GM21717 (cell line): ENCODE results near the gene CCL17.
A peak's percentile ranks its signal among the peaks of the same experiment; 100 is the strongest.
"Not testable (repeated sequence)": the region's sequence is repeated elsewhere in the genome, so short reads cannot be mapped to it uniquely, and the experiment has no call there.

Experiments
- ATAC-seq: cut with Tn5 transposase; IDR thresholded peaks from one replicate; pipeline ENCODE4 v1.9.1; 2021; ENCODE audit warnings: mild to moderate bottlenecking, moderate library complexity; ENCODE audit not compliant: unreplicated experiment

The CCL17 gene

DNA sequence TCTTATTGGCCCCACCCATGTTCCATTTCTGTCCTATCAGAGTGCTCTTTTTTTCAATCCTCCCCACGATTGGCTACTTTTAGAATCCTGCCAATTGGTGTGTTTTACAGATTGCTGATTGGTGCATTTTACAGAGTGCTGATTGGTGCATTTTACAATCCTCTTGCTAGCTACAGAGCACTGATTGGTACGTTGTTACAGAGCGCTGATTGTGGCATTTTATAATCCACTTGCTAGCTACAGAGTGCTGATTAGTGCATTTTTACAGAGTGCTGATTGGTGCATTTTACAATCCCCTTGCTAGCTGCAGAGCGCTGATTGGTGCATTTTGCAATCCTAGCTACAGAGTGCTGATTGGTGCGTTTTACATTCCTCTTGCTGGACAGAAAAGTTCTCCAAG, 9.5 kb upstream of the CCL17 start:
- no peak for ATAC-seq

- ATAC-seq, result no peak
These were observed 7.8 kb upstream of the CCL17 start for GRCh38 chr16:57396786-57397185.

- not testable (repeated sequence) for ATAC-seq
These were observed 7.1 kb upstream of the CCL17 start for GRCh38 chr16:57397493-57397892.

DNA sequence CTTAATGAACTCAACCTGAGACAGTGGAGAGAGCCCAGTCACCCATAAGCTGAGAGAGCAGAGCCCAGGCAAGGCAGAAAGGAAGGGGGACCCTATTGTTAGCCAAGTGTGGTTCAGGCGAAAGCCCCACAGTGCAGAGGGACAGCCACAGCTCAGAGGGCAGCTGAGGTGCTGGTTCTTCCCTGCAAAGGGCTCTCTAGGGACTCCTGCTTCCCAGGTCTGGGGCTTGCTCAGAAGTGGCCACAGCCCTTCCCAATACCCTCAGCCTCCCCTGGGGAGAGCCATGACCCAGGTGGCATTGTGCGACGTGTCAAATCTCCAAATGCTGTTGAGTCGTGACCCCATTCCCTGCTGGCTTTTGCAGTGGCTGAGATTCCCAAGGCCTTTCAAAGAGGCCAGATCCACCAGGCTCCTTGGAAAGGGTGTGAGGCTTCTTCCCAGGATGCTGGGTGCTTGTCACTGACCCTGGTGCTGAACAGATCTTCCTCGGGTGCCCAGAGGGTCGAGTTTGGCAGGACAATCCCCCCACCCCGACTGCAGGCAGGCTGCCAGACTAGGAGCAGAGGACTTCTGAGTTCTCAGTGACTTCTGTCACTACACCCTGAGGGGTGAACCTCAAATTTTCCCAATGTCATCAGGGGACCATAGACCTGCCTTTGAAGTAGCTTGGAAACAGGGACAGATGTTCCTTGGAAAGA, 2.5 kb upstream of the CCL17 start:
- no peak for ATAC-seq

DNA sequence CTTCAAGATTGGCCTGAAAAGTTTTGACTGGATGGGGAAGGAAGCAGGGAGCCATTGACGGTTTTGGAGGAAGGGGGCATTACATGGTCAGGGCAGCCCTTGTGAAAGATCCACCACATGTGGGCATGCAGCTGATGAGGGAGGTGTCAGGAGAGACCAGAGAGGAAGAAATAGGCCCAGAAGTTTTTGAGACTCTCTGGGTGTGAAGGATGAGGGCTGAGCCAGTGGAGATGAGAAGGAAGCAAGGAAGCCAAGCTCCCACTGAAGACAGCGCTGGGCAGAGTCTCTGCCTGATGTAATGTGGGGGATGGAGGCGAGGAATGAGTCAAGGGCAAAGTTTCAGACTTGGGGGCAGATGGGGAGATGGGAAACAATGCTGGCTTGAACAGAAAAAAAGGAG, 530 bp downstream of the CCL17 start:
- no peak for ATAC-seq

DNA sequence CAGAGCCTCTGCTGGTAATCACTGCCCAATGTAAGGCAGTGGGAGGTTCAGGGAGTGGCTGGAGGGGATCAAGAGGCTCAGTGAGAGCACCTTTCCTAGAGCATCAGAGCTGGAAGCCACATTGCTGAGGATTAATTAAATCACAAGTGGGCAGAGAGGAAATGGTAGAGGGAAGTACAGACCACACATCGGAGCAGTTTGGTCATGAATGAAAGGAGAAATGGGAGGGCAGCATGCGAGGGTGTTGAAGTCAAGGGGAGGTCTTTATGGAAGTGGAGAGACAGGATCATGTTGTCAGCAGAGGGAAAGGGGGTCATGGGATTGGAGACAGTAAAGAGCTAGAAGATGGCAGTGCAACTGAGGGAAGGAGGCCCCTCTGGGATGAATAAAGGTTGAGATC, 2.3 kb downstream of the CCL17 start:
- ATAC-seq, result no peak

DNA sequence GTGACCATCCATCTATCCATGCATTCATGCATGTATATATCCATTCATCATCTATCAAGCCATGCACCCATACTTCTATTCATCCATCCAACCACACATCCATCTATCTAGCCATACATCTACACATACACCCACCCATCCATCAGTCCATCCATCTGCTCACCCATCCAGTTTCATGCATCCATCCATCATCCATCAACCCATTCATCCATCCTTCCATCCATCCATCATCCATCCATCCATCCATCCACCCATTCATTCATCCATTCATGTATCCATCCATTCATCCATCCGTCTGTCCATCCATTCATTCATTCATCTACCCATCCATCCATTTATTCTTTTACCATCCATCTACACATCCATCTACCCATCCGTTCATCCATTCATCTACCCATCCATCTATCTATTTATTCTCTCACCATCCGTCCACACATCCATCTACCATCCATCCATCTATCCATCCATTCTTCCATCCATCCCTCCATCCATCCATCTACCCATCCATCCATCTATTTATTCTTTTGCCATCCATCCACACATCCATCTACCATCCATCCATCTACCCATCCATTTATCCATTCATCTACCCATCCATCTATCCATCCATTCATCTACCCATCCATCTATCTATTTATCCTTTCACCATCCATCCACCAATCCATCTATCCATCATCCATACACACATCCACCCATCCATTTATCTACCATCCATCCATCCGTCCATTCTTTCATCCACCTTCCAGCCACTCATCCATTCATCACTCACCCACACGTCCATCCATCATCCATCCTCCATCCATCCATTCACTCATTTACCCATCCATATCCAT, 3.2 kb downstream of the CCL17 start:
- ATAC-seq, result no peak

- no peak for ATAC-seq
These were observed 4.5 kb downstream of the CCL17 start for GRCh38 chr16:57409065-57409464.

- no peak for ATAC-seq
These were observed 5.5 kb downstream of the CCL17 start for GRCh38 chr16:57409870-57410587.

GRCh38 chr16:57411362-57411976, 6.9 kb downstream of the CCL17 start:
- ATAC-seq, result no peak

- no peak for ATAC-seq
These were observed 8.0 kb downstream of the CCL17 start for GRCh38 chr16:57412584-57412983.

DNA sequence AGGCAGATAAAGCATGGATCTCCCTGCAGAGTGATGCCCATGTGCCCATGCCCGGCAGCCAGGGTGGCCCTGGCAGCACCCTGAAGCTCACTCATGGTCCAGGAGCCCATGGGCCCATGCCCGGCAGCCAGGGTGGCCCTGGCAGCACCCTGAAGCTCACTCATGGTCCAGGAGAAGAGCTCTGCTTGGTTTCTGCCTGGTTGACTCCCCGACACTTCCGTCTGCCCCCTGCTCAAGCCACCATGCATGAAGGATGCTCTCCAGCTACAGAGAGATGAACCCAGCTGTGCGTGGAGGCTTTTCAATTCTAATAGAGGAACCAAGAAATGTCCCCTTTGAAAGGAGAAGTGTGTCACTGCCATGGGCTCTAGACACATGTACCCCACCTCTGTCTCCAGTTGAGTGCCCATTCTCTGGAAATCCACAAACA, 8.7 kb downstream of the CCL17 start:
- ATAC-seq, result peak; percentile 71

DNA sequence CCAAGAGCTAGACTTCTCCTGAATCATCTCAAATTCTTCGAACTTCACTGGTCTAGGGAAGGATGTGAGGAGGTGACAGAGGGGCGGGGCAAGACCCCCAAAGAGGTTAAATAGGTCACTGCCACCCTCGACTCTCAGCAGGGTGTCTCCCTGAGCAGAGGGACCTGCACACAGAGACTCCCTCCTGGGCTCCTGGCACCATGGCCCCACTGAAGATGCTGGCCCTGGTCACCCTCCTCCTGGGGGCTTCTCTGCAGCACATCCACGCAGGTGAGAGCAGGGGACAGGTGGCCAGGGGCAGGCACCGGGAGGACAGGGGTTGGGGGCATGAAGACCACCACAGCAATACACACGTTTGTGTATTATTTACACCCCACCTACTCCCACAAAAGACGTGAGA, 9.2 kb downstream of the CCL17 start:
- ATAC-seq, result no peak

GRCh38 chr16:57416084-57416483, 11.5 kb downstream of the CCL17 start:
- no peak for ATAC-seq

GRCh38 chr16:57419506-57419905, 14.9 kb downstream of the CCL17 start:
- ATAC-seq, result no peak

DNA sequence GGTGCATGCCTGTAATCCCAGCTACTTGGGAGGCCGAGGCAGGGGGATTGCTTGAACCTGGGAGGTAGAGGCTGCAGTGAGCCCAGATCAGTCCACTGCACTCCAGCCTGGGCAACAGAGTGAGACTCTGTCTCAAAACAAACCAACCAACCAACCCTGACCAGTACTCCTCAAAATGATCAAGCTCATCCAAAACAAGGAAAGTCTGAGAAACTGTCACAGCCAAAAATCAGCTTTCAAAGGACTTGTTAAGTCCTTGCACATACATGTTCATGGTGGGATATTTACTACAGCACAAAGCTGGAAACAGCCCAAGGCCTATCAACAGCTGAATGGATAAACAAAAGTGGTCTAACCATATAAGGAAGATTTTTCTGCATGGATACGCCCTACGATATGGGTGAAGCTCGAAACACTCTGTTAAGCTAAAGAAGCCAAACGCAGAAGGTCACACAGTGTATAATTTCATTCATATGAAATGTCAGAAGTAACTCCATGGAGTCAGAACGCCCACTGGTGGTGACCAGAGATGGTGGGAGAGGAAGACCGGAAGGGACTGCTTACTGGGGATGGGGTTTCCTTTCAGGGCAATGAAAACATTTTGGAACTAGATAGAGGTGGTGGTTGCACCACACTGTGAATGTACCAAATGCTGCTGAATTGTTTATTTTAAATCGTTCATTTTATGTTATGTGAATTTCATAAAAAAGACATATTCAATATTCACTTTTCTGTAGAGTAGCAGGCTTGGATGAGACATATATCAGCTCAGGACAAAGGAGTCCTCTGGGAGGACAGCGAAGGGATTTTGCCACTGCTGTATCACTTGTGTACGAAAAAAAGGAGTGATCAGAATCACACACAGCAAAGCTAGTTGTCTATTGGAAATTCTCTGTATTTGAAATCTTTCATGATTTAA, 17.7 kb downstream of the CCL17 start:
- no peak for ATAC-seq

- ATAC-seq, result no peak
These were observed 18.6 kb downstream of the CCL17 start for GRCh38 chr16:57423152-57423551.

GRCh38 chr16:57424583-57424982, 20.0 kb downstream of the CCL17 start:
- ATAC-seq, result no peak

DNA sequence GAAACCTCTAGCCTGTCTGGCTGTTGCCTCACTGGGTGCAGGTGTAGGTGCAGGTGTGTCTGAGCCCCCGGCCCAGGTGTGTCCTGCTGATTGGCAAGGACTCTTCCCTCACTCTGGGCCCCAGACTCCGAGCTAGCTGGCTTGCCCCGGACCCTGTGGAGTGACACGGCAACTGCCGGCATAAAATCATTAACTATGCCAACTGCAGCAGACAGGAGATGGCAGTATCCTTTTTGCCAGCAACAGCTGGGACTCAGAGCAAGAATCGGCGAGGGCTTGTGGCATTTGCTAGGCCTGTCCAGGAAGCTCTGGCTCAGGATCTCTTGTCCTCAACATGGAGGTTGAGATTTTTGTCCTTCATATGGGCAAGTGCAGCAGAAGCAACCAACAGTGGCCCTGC, 21.8 kb downstream of the CCL17 start:
- no peak for ATAC-seq

DNA sequence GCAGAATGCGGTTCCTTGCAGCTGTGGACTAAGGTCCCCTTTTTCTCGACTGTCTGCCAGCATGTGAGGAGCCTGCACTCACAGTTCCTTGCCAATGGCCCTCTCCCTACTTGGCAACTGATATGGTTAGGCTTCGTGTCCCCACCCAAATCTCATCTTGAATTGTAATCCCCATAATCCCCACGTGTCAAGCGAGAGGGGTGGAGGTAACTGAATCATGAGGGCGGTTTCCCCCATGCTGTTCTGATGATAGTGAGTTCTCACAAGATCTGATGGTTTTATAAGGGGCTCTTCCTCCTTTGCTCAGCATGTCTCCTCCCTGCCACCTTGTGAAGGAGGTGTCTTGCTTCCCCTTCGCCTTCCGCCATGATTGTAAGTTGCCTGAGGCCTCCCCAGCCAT, 22.7 kb downstream of the CCL17 start:
- no peak for ATAC-seq
